Astrocyte of the hippocampus (primary cell): ENCODE results near the gene FRZB.
"Not testable (repeated sequence)": the region's sequence is repeated elsewhere in the genome, so short reads cannot be mapped to it uniquely, and the experiment has no call there.

Experiments
- DNase-seq: peaks from one replicate; pipeline ENCODE4 v3.0.0; 2011; ENCODE audit warnings: low read depth, low spot score

FRZB gene, protein sequence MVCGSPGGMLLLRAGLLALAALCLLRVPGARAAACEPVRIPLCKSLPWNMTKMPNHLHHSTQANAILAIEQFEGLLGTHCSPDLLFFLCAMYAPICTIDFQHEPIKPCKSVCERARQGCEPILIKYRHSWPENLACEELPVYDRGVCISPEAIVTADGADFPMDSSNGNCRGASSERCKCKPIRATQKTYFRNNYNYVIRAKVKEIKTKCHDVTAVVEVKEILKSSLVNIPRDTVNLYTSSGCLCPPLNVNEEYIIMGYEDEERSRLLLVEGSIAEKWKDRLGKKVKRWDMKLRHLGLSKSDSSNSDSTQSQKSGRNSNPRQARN

GRCh38 chr2:182866461-182867406 is at the start of gene FRZB:
TSS of gene FRZB (minus strand) at chr2:182866637. CDS start at chr2:182866552, 85 bp downstream.
- peak; percentile 81 for DNase-seq

DNA sequence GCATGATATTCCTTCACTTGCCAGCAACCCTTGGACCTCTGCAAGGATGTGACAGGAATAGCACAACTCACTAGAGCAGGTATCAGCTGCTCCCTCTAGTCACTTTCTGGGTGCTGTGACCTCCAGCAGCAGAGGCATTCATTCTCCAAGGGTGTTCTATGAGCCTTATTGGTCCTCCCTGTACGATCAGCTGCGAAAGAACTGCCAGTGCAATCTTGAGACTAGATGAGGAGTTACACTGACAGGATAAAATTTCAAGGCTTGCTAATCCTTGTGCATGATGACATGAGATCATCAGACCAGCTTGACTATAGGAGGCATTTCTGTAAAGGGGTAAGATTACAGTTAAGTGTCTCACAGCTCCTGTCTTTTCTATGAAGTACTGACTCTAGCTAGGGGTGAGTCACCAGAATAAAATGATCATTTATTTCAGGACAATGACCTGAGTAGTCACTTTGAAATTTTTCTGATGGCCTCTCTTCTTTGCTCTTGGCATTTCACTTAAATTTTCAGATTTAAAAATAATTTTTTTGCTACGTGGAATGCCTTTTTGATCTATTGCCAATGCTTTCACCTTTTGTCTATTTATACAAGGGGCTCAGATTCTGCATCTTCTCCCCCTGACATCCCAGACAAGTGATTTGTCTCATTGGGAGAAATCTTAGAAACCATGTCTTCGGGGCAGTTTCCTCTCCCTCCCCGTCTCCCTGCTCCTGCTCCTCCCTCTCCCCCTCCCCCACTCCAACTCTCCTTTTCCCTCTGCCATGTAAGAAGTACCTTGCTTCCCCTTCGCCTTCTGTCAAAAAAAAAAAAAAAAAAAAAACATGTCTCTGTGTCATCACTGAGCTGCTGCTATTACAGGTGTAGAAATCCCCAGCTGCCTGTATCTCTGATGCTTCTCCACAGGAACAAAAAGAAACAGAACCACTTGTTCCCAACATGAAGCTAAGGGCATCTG is 49.2 kb upstream of the FRZB start:
- peak; percentile 67 for DNase-seq

GRCh38 chr2:182914852-182915251 is 48.4 kb upstream of the FRZB start:
- no peak for DNase-seq

- DNase-seq = no peak
Measured at GRCh38 chr2:182913064-182913463, 46.6 kb upstream of the FRZB start.

DNA sequence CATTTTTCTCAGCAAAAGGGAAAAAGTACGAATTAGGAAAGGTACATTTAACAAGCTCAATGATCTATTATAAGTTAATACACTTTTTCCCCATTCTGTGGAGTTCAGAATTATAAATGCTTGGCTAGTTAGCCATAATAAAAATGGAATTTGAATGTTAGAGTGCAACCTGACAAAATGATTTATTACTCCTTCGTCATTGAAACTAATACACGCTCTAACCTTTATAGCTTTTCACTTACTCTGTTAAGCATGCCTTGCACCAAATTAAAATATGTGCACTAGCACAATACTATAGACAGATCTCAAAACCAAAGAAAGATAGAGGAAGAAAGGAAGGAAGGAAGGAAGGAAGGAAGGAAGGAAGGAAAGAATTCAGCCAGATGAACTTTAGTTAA is 46.1 kb upstream of the FRZB start:
- DNase-seq = no peak

GRCh38 chr2:182911813-182912517 is 45.5 kb upstream of the FRZB start:
- DNase-seq = peak; percentile 26

GRCh38 chr2:182910965-182911364 is 44.5 kb upstream of the FRZB start:
- DNase-seq = no peak

DNA sequence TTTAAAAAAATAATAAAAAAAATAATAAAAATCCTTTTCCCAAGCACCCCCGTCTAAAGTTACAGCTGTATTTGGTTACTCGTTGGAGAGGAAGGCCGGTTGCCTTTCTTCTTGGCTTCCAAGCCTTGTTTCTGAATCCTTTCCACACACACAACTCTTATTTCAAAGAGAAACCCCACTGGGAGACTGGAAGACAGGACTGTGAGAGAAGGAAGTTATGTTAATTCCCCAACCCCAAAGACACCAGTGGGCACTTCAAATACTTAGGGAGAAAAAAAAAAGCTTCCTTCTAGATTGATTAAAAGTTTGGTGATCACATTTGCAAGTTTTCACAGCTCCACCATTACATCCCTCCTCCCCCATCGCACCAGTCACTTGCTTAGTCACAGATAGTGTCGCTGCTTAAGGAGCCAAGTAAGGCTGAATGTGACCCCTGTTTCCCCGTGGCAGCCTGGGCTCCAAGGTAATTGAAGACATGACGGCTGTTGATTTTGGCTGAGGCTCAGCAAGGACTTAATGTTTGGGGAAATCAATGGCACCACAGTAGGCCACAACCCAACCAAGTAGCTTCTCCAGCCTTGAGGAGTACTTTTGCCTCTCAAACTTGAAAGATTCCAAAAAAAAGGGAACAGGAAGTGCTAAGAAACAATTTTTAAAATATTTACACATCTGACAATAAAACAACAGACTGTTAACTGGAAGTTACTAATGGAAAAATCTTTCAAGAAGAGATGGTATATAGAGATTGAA is 40.8 kb upstream of the FRZB start:
- no peak for DNase-seq

DNA sequence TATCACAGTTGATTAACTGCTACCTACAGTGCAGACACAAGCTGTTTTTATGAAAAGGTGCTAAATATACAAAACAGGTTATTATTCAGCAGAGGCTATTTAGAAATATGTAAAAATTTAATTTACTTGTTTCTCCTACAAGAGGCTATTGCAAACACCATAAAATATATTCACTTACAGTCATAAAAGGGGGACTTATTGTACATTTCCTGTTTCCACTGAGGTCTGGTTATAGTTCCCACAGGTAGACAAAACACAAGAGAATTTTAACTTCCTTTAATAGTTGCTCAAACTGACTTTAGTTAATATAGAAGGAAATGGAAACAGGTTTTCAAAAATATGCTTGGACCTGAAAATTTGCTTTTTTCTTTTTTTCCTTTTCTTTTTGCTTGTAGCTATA is 40.0 kb upstream of the FRZB start:
- no peak for DNase-seq

DNA sequence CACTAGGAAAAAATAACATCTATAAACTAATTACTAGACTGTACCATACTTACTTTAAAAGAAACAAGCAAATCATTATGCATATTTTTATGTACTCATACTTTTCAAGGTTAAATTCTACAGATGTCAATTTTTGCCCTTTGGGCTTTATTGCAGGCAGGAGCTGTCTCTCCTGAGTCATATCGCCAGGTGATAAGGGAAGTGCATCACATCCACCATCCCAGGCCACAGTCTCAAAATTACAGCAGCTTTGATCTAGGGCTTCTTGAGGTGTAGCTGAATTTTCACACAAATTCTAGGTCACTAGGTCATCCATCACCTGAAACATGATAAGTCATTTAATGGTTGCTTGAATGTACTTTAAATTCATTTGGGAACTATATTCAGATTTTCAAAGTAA is 38.4 kb upstream of the FRZB start:
- DNase-seq = no peak

DNA sequence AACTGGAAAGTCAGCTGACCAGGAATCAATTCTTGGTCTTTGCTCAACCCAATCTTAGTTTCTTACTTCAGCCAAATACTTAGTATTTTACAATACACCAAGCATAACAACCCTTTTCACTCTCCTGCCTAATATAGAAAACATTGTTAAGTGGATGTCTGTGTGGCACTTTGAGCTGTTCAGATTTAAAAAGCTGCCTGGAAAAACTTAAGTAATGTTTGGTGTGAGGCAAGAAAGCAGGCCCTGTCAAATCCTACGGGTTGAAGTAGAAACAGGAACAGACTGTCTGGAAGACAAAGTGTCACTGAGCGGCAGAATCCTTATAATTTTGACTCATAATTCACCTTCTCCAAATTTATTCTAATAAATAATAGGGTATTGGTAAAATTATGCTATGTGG is 37.1 kb upstream of the FRZB start:
- DNase-seq = no peak

GRCh38 chr2:182901748-182902147 is 35.3 kb upstream of the FRZB start:
- no peak for DNase-seq

- DNase-seq = no peak
Measured at GRCh38 chr2:182898718-182899117, 32.3 kb upstream of the FRZB start.

DNA sequence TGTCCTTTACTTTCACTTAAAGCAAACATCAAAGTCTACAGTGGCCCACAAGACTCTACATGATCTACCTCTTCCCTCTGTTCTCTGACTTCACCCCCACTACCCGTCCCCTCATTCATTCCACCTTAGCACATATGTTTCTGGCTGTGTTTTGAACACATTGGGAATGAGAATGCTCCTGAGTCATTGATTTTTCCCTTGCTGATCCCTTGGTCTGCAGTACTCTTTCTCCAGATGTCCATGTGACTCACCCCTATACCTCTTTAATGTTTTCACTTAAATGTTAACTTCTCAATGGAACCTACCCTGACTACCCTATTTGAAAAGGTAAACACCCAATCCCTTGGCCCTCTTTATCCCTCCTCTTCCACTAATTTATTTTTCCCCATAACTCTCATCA is 30.7 kb upstream of the FRZB start:
- no peak for DNase-seq

DNA sequence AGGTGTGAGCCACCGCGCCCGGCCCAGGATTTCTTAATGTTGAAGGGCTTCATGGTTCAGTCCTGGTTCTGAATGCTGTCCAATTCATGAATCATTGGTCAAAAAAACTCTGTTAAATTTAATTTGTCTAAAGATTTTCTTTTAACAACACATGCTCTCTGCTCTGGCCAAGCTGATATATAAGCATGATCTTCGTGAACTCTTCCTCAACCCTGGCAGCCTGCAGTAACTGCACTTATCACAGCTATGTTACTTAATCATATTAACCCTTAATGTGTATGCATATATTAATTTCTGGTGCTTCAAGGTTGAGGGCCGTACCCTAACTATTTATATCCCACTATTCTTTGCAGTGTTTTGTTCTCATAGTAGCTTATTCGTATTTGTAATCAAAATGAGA is 29.4 kb upstream of the FRZB start:
- DNase-seq = no peak

DNA sequence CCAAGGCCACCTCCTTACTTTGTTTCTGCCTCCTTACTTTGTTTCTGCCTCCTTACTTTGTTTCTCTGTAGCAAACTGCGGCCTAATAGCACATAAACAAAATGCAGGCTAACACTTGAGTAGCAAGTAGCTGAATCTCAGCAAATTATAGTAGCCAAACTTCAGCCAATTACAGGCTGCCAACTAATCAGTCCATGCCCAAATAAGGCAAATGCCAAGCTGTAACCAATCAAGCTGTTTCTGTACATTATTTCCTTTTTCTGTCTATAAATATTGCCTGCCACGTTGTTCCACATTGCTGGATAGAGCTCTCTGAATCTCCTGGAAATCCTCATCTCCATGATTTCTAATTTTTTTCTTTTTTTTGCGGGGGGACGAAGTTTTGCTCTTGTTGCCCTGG is 28.7 kb upstream of the FRZB start:
- no peak for DNase-seq

GRCh38 chr2:182894174-182894573 is 27.7 kb upstream of the FRZB start:
- peak; percentile 74 for DNase-seq

- no peak for DNase-seq
Measured at GRCh38 chr2:182893666-182894065, 27.2 kb upstream of the FRZB start.

GRCh38 chr2:182893035-182893434 is 26.6 kb upstream of the FRZB start:
- not testable (repeated sequence) for DNase-seq

DNA sequence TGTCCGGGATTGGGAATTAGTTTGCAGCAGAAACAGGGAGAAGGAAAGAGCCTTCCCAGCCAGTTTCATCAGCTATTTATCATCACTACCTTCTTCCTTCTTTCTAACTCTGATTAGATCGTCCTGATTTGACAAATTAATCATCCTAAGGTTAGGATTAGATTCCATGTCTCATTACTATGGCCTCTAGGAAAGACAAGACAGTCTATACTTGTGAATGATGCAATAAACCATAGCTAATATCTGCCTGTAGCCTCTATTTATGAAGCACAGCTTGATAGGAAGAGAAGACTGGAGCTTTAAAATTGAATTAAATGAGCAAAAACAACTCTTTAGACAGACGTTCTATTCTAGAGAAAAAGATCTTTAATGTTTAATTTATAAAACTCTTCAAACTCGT is 25.2 kb upstream of the FRZB start:
- no peak for DNase-seq
